ENCODE measurements around the gene KMT2B.
A peak's percentile ranks its signal among the peaks of the same experiment; 100 is the strongest.

The KMT2B gene

GRCh38 chr19:35773020-35773806, 55.4 kb downstream of the KMT2B start:
- no peaks in the 10 kb centered on the region for H3K27me3 ChIP-seq (ENCODE audit: insufficient read depth, poor library complexity, severe bottlenecking)
- H3K4me3 ChIP-seq (replicated peaks; ENCODE audit: insufficient read depth, low read length) = no peak overlapping the region
- no peak for DNase-seq (ENCODE audit: low read depth in 1 of 2, low spot score in 1 of 2)
- no peak for TF ChIP-seq REST (IDR thresholded peaks at IDR 0.05; ENCODE audit: insufficient replicate concordance, low read depth)
- TF ChIP-seq SPI1 (IDR thresholded peaks at IDR 0.05; ENCODE audit: borderline replicate concordance, low read depth) = no peak
- no peak overlapping the region for H3K27ac ChIP-seq (replicated peaks)

- no peak for TF ChIP-seq SPI1 (IDR thresholded peaks at IDR 0.05; ENCODE audit: borderline replicate concordance, low read depth)
- no peaks in the 10 kb centered on the region for H3K27me3 ChIP-seq (ENCODE audit: insufficient read depth, poor library complexity, severe bottlenecking)
- DNase-seq (ENCODE audit: low read depth in 1 of 2, low spot score in 1 of 2) = no peak
- peak overlapping the region; percentile 87; the same call in 1 of the 2 replicates for H3K4me3 ChIP-seq (replicated peaks; ENCODE audit: insufficient read depth, low read length)
- H3K27ac ChIP-seq (replicated peaks) = no peak overlapping the region
Observed at GRCh38 chr19:35774274-35775045, 56.7 kb downstream of the KMT2B start.

- no peak overlapping the region for H3K27ac ChIP-seq (replicated peaks)
- peak overlapping the region; percentile 87 for H3K4me3 ChIP-seq (replicated peaks; ENCODE audit: insufficient read depth, low read length)
- TF ChIP-seq REST (IDR thresholded peaks at IDR 0.05; ENCODE audit: insufficient replicate concordance, low read depth) = no peak
- no peak for TF ChIP-seq CTCF (IDR thresholded peaks at IDR 0.05; ENCODE audit: insufficient read depth, low read length)
- TF ChIP-seq GABPA (IDR thresholded peaks at IDR 0.05; ENCODE audit: low read depth) = no peak
- no peak for TF ChIP-seq SPI1 (IDR thresholded peaks at IDR 0.05; ENCODE audit: borderline replicate concordance, low read depth)
- no peak for TF ChIP-seq POLR2AphosphoS5 (IDR thresholded peaks at IDR 0.05; ENCODE audit: low read depth)
- DNase-seq (ENCODE audit: low read depth in 1 of 2, low spot score in 1 of 2) = no peak
- H3K27me3 ChIP-seq (ENCODE audit: insufficient read depth, poor library complexity, severe bottlenecking) = no peaks in the 10 kb centered on the region
Observed at GRCh38 chr19:35775046-35775297, 57.2 kb downstream of the KMT2B start.

- Histone ChIP-seq H3K27me3 (ENCODE audit: insufficient read depth, poor library complexity, severe bottlenecking) (no peaks in the 10 kb centered on the region), H3K4me3 (replicated peaks; ENCODE audit: insufficient read depth, low read length) (peak within 1 kb of the TSS; percentile 87), H3K27ac (replicated peaks) (peak within 1 kb of the TSS; percentile 43)
- TF ChIP-seq SPI1 (IDR thresholded peaks at IDR 0.05; ENCODE audit: borderline replicate concordance, low read depth) = no peak
- no peak for TF ChIP-seq CTCF (IDR thresholded peaks at IDR 0.05; ENCODE audit: insufficient read depth, low read length)
- no peak for TF ChIP-seq GABPA (IDR thresholded peaks at IDR 0.05; ENCODE audit: low read depth)
- no peak for TF ChIP-seq POLR2AphosphoS5 (IDR thresholded peaks at IDR 0.05; ENCODE audit: low read depth)
- TF ChIP-seq REST (IDR thresholded peaks at IDR 0.05; ENCODE audit: insufficient replicate concordance, low read depth) = no peak
- DNase-seq (ENCODE audit: low read depth in 1 of 2, low spot score in 1 of 2) = peak; percentile 90 to 99
Observed at GRCh38 chr19:35775298-35776101, 57.7 kb downstream of the KMT2B start, which contains the start of gene ARHGAP33. TSS of gene ARHGAP33 (plus strand) at chr19:35775564. CDS start at chr19:35775659, 95 bp downstream.
